GM12878 (cell line): ENCODE results near the gene IFITM1.
A peak's percentile ranks its signal among the peaks of the same experiment; 100 is the strongest.

ENCODE experiments used
- BHLHE40 ChIP-seq, 2 experiments: fragments of 450-650 bp in 1 of 2; IDR thresholded peaks; 2 replicates each; pipeline ENCODE4 v1.6.1; 2011 to 2017; ENCODE audit warnings: low read depth in 2 of 2, borderline replicate concordance in 1 of 2, improper control_type of control experiment in 1 of 2, low read length in 1 of 2, mild to moderate bottlenecking in 1 of 2
- CTCF ChIP-seq, 3 experiments: IDR thresholded peaks in 2 of 3; conservative IDR thresholded peaks in 1 of 3; 2 replicates each; pipeline ENCODE4 v1.5.1; 2011; ENCODE audit warnings: low read depth in 3 of 3, low read length in 3 of 3, mild to moderate bottlenecking in 3 of 3, control low read depth in 2 of 3, moderate library complexity in 2 of 3, inconsistent platforms in 1 of 3, mixed read lengths in 1 of 3; ENCODE audit not compliant: control insufficient read depth in 2 of 3, insufficient read depth in 1 of 3; ENCODE audit errors: extremely low read depth in 1 of 3
- EP300 ChIP-seq, 2 experiments: fragments of 150-350 bp in 1 of 2; IDR thresholded peaks; 2 replicates each; pipeline ENCODE4 v1.6.1; 2011 to 2012; ENCODE audit warnings: low read depth in 2 of 2, low read length in 2 of 2, borderline replicate concordance in 1 of 2, improper control_type of control experiment in 1 of 2, inconsistent platforms in 1 of 2; ENCODE audit not compliant: control insufficient read depth in 1 of 2
- EZH2 ChIP-seq: IDR thresholded peaks from 2 replicates; pipeline ENCODE4 v1.6.1; 2012; ENCODE audit warnings: low read depth, mild to moderate bottlenecking, control low read depth, inconsistent platforms, low read length, borderline replicate concordance; ENCODE audit not compliant: control insufficient read depth
- LARP7 ChIP-seq: fragments of 450-650 bp; IDR thresholded peaks from 2 replicates; pipeline ENCODE4 v1.6.1; 2017; ENCODE audit warnings: mild to moderate bottlenecking
- MTA3 ChIP-seq: IDR thresholded peaks from 2 replicates; pipeline ENCODE4 v1.6.1; 2012; ENCODE audit warnings: low read length, inconsistent platforms, borderline replicate concordance
- MXI1 ChIP-seq: fragments of 150-350 bp; IDR thresholded peaks from 2 replicates; pipeline ENCODE4 v1.6.1; 2011; ENCODE audit warnings: low read depth, mild to moderate bottlenecking, inconsistent platforms, low read length, improper control_type of control experiment
- NFIC ChIP-seq: IDR thresholded peaks from 2 replicates; pipeline ENCODE4 v1.6.1; 2012; ENCODE audit warnings: low read depth, mild to moderate bottlenecking, inconsistent platforms, low read length, moderate library complexity
- NR2F1 ChIP-seq: fragments of 450-650 bp; conservative IDR thresholded peaks from 2 replicates; pipeline ENCODE4 v1.6.1; 2017; ENCODE audit warnings: mild to moderate bottlenecking
- POLR2AphosphoS5 ChIP-seq: IDR thresholded peaks from 2 replicates; pipeline ENCODE4 v1.6.1; 2011; ENCODE audit warnings: mild to moderate bottlenecking, low read length, inconsistent platforms
- STAT1 ChIP-seq: fragments of 450-650 bp; conservative IDR thresholded peaks from 2 replicates; pipeline ENCODE4 v1.6.1; 2014; ENCODE audit warnings: antibody characterized with exemption, mild to moderate bottlenecking
- YY1 ChIP-seq: IDR thresholded peaks from 2 replicates; pipeline ENCODE4 v1.6.1; 2011; ENCODE audit warnings: low read depth, mild to moderate bottlenecking, low read length
- ZBTB33 ChIP-seq: fragments of 450-650 bp; IDR thresholded peaks from 2 replicates; pipeline ENCODE4 v1.6.1; 2017; ENCODE audit warnings: mild to moderate bottlenecking

DNA sequence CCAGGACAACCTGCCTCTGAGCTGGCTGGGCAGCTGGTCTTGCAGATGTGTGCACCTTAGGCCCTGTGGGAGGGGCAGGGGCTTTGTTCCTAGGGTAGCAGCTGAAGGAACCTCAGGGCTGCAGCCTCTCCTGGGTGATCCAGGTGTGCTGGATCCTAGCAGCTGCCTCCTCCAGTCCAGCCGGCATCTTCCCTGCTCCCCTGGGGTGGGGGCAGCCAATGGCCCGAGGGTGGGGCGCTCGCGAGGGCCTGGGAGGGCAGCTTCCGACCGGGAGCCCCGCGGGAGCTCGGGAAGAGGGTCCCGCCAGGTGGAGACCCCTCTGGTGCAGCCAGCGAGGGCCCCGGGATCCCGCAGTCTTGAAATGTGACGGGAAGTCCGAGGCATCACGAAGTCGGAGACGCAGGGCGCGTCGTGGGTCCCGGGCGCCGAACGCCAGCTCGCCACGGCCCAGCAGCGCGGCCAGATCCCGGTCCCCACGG is 1.7 kb downstream of the IFITM1 start:
- no peak for TF ChIP-seq NR2F1
- TF ChIP-seq STAT1: no peak
- no peak for TF ChIP-seq MXI1
- no peak for TF ChIP-seq CTCF (IDR thresholded peaks at IDR 0.05 in 2 of 3, conservative IDR thresholded peaks at IDR 0.05 in 1 of 3; ENCODE audit: control insufficient read depth in 2 of 3, extremely low read depth in 1 of 3, insufficient read depth in 1 of 3, low read depth in 3 of 3, low read length in 3 of 3)
- peak; percentile 60; the same call in 1 of the 2 replicates for TF ChIP-seq POLR2AphosphoS5
- TF ChIP-seq BHLHE40 (IDR thresholded peaks at IDR 0.05; ENCODE audit: borderline replicate concordance in 1 of 2, low read depth in 2 of 2, low read length in 1 of 2): no peak
- TF ChIP-seq ZBTB33: no peak
- TF ChIP-seq MTA3: no peak
- no peak for TF ChIP-seq EZH2
- TF ChIP-seq EP300 (IDR thresholded peaks at IDR 0.05; ENCODE audit: borderline replicate concordance in 1 of 2, control insufficient read depth in 1 of 2, low read depth in 2 of 2, low read length in 2 of 2): no peak
- no peak for TF ChIP-seq YY1
- TF ChIP-seq NFIC: no peak
- no peak for TF ChIP-seq LARP7
